ENCODE results near the gene FGD5.

- TF ChIP-seq, protein P1, sequence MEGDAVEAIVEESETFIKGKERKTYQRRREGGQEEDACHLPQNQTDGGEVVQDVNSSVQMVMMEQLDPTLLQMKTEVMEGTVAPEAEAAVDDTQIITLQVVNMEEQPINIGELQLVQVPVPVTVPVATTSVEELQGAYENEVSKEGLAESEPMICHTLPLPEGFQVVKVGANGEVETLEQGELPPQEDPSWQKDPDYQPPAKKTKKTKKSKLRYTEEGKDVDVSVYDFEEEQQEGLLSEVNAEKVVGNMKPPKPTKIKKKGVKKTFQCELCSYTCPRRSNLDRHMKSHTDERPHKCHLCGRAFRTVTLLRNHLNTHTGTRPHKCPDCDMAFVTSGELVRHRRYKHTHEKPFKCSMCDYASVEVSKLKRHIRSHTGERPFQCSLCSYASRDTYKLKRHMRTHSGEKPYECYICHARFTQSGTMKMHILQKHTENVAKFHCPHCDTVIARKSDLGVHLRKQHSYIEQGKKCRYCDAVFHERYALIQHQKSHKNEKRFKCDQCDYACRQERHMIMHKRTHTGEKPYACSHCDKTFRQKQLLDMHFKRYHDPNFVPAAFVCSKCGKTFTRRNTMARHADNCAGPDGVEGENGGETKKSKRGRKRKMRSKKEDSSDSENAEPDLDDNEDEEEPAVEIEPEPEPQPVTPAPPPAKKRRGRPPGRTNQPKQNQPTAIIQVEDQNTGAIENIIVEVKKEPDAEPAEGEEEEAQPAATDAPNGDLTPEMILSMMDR (IDR thresholded peaks at IDR 0.05; ENCODE audit: low read depth, low read length) = no peak
- TF ChIP-seq POLR2A (IDR thresholded peaks at IDR 0.05; ENCODE audit: extremely low read depth, insufficient read length) (no peak), MAX (IDR thresholded peaks at IDR 0.05; ENCODE audit: low read depth, low read length) (no peak)
These were observed 25.8 kb downstream of the FGD5 start for GRCh38 chr3:14844386-14845170.
